Ascending aorta (tissue), 2 donors: ENCODE data around the gene KAZN. TPM values are rescaled to one million over a fixed set of nuclear protein-coding genes. Genes with fewer than 3 reads are reported as not detected.

Source experiments
- DNase-seq, 2 donors: peaks; one replicate each; pipeline ENCODE4 v3.0.0-alpha.2; 2019; ENCODE audit warnings: low spot score in 2 of 2
- H3K27ac ChIP-seq, 2 donors: fragments of 200-600 bp; sonication (generic); one replicate each; pipeline ENCODE4 v1.5.1; 2016 to 2017; ENCODE audit warnings: mild to moderate bottlenecking in 1 of 2
- H3K27me3 ChIP-seq: fragments of 200-600 bp; sonication (generic); one replicate; pipeline ENCODE4 v1.5.1; 2017
- H3K36me3 ChIP-seq, 2 donors: fragments of 200-600 bp; sonication (generic); one replicate each; pipeline ENCODE4 v1.5.1; 2016
- H3K4me1 ChIP-seq, 2 donors: fragments of 200-600 bp; sonication (generic); one replicate each; pipeline ENCODE4 v1.5.1; 2016 to 2017; ENCODE audit warnings: mild to moderate bottlenecking in 1 of 2
- H3K4me3 ChIP-seq, 2 donors: fragments of 200-600 bp; sonication (generic); one replicate each; pipeline ENCODE4 v1.5.1; 2016 to 2017; ENCODE audit warnings: mild to moderate bottlenecking in 1 of 2
- H3K9me3 ChIP-seq, 2 donors: fragments of 200-600 bp; sonication (generic); one replicate each; pipeline ENCODE4 v1.5.1; 2016
- intact Hi-C: fragments of 100-400 bp; cut with DNase I; formaldehyde crosslinking; loops from one replicate; pipeline ENCODE4 v1.15.1; 2023
- total RNA-seq: library from RNA; depleted of rRNA; stranded (reverse); fragments of >200 nt; gene quantifications from one replicate; pipeline ENCODE4 v1.1.0, GENCODE V29; 2016
- TF ChIP-seq, protein P1 (sequence below), 3 experiments: fragments of 200-600 bp in 2 of 3; fragments of 450-650 bp in 1 of 3; sonication (generic) in 2 of 3; IDR thresholded peaks; one replicate each; pipeline ENCODE4 v1.5.1; 2016 to 2019; ENCODE audit warnings: antibody characterized with exemption in 3 of 3, mild to moderate bottlenecking in 1 of 3, moderate library complexity in 1 of 3

The KAZN gene
- total RNA-seq, 1 donor from 2014 or later, result 58.5 TPM

- TF ChIP-seq, protein P1, sequence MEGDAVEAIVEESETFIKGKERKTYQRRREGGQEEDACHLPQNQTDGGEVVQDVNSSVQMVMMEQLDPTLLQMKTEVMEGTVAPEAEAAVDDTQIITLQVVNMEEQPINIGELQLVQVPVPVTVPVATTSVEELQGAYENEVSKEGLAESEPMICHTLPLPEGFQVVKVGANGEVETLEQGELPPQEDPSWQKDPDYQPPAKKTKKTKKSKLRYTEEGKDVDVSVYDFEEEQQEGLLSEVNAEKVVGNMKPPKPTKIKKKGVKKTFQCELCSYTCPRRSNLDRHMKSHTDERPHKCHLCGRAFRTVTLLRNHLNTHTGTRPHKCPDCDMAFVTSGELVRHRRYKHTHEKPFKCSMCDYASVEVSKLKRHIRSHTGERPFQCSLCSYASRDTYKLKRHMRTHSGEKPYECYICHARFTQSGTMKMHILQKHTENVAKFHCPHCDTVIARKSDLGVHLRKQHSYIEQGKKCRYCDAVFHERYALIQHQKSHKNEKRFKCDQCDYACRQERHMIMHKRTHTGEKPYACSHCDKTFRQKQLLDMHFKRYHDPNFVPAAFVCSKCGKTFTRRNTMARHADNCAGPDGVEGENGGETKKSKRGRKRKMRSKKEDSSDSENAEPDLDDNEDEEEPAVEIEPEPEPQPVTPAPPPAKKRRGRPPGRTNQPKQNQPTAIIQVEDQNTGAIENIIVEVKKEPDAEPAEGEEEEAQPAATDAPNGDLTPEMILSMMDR (IDR thresholded peaks at IDR 0.05), result no peak
- H3K4me1 ChIP-seq, result no peaks in the 10 kb centered on the region
- H3K4me3 ChIP-seq, result no peak overlapping the region
- intact Hi-C loops, result no loop called here
- peaks cover 0 to 15% of the 10 kb centered on the region in 2 donors for H3K9me3 ChIP-seq
- no peak overlapping the region for H3K27ac ChIP-seq
- H3K36me3 ChIP-seq, result no peaks in the 10 kb centered on the region
- no peaks in the 10 kb centered on the region for H3K27me3 ChIP-seq
- no peak for DNase-seq
Measured at GRCh38 chr1:14804626-14805025, 206.1 kb downstream of the KAZN start.

DNA sequence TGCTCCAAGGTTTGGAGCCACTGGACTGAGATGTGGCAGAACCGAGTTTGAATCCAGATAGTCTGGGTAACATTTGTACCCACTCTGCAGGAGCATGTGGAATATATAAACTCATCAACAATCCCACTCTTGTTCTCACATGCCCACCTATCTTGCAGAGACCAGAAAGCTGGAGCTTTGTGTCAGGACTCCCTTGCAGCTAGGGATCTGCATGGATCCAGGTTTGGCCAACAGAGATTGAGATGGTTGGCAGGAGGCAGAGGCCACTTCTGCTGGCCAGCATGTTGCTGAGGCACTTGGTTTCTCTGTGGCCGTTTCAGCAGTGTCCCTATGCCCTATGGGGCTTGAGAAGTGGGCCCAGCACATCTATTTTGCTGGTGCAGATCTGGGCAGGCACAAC lies 208.3 kb downstream of the KAZN start:
- Histone ChIP-seq H3K27ac (no peak overlapping the region), H3K36me3 (no peaks in the 10 kb centered on the region), H3K4me3 (no peak overlapping the region), H3K9me3 (peaks cover 0 to 15% of the 10 kb centered on the region in 2 donors), H3K4me1 (no peaks in the 10 kb centered on the region), H3K27me3 (no peaks in the 10 kb centered on the region)
- no peak for DNase-seq
- intact Hi-C loops, result no loop called here
- TF ChIP-seq, protein P1 (IDR thresholded peaks at IDR 0.05), result no peak

- H3K4me1 ChIP-seq, result no peaks in the 10 kb centered on the region
- intact Hi-C loops, result no loop called here
- peaks cover 0 to 15% of the 10 kb centered on the region in 2 donors for H3K9me3 ChIP-seq
- no peak for DNase-seq
- no peaks in the 10 kb centered on the region for H3K27me3 ChIP-seq
- no peaks in the 10 kb centered on the region for H3K36me3 ChIP-seq
- TF ChIP-seq, protein P1 (IDR thresholded peaks at IDR 0.05), result no peak
- no peak overlapping the region for H3K27ac ChIP-seq
- H3K4me3 ChIP-seq, result no peak overlapping the region
Measured at GRCh38 chr1:14808768-14809167, 210.3 kb downstream of the KAZN start.

- peaks cover 0 to 15% of the 10 kb centered on the region in 2 donors for H3K9me3 ChIP-seq
- H3K4me1 ChIP-seq, result no peaks in the 10 kb centered on the region
- no peak overlapping the region for H3K4me3 ChIP-seq
- DNase-seq, result no peak
- H3K27me3 ChIP-seq, result no peaks in the 10 kb centered on the region
- intact Hi-C loops, result no loop called here
- TF ChIP-seq, protein P1 (IDR thresholded peaks at IDR 0.05), result no peak
- no peak overlapping the region for H3K27ac ChIP-seq
- no peaks in the 10 kb centered on the region for H3K36me3 ChIP-seq
Measured at GRCh38 chr1:14809191-14809981, 210.9 kb downstream of the KAZN start.

- Histone ChIP-seq H3K36me3 (no peaks in the 10 kb centered on the region), H3K27ac (no peak overlapping the region), H3K4me1 (no peaks in the 10 kb centered on the region), H3K9me3 (peaks cover 0 to 15% of the 10 kb centered on the region in 2 donors), H3K27me3 (no peaks in the 10 kb centered on the region), H3K4me3 (no peak overlapping the region)
- no peak for DNase-seq
- intact Hi-C loops, result no loop called here
- TF ChIP-seq, protein P1 (IDR thresholded peaks at IDR 0.05), result no peak
Measured at GRCh38 chr1:14810595-14811361, 212.3 kb downstream of the KAZN start.
